ENCODE measurements around the gene SLC26A8. TPM values are rescaled to one million over a fixed set of nuclear protein-coding genes. Genes with fewer than 3 reads are reported as not detected.

Gene SLC26A8
- polyA plus RNA-seq (2012; ENCODE audit: missing spikeins), result not detected

DNA sequence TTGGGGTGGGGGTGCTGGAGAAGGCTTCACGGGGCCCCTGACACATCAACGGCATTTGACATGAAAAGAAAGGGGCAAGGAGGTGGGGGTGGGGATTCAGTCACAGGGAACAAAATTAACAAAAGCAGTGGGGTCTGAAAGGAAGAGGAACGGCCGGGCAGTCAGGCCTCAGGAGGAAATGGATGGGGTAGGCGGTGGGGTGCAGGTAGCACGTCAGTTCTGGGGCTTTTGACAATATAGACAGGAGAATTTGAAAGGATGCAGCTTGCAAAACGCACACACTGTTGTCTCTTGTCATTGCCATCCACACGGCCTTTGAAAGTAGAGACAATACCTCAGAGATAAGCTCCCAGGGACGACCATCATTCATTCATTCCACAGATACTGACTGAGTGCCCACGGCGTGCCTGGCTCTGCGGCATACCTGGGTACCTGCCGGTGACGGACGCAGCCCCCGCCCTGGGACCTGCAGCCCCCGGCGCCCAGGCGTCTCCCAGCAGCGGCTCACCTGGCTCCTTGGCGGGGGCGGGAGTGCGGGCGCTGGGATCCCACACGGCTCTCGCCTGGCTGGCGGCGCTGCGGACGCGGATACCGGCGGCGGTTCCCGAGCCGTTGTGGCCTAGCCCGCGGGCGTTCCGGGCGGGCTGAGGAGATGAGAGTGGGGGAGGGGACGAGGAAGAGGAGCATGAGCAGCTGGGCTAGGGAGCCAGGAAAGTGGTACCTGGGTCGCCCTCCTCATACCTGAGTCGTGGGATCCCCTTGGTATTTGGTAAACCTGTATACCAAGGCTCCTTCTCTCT lies at the start of gene SLC26A8:
TSS of gene SLC26A8 (minus strand) at position 646 of the 800 bp plus-strand sequence. CDS start 4,934 bp downstream, outside the sequence.
- no peak for TF ChIP-seq POLR2A (IDR thresholded peaks at IDR 0.05; ENCODE audit: low read depth, low read length)
- TF ChIP-seq POLR2AphosphoS5 (IDR thresholded peaks at IDR 0.05; ENCODE audit: low read depth, low read length), result no peak
- TF ChIP-seq TAF1 (IDR thresholded peaks at IDR 0.05; ENCODE audit: borderline replicate concordance, low read depth, low read length), result no peak
- no peak for FAIRE-seq
- no peak for DNase-seq (ENCODE audit: insufficient read length)

GRCh38 chr6:36073587-36073986 lies 49.1 kb upstream of the SLC26A8 start:
- FAIRE-seq, result no peak
- TF ChIP-seq POLR2A (IDR thresholded peaks at IDR 0.05; ENCODE audit: low read depth, low read length) (no peak), POLR2AphosphoS5 (IDR thresholded peaks at IDR 0.05; ENCODE audit: low read depth, low read length) (no peak), TAF1 (IDR thresholded peaks at IDR 0.05; ENCODE audit: borderline replicate concordance, low read depth, low read length) (no peak)
- no peak for DNase-seq (ENCODE audit: insufficient read length)

DNA sequence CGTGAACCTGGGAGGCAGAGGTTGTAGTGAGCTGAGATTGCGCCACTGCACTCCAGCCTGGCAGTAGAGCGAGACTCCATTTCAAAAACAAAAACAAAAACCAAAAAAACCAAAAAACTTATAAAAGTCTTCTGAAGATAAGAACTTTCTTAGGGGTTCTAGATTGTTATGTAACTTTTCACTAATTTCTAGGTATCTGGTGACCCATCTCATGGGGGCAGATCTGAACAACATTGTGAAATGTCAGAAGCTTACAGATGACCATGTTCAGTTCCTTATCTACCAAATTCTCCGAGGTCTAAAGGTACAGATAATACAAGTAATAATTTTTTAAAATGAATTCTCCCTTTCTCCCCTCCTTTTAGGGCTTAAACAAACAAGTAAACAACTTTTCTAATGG lies 48.2 kb upstream of the SLC26A8 start:
- FAIRE-seq (no peak), DNase-seq (ENCODE audit: insufficient read length) (no peak)
- TF ChIP-seq TAF1 (IDR thresholded peaks at IDR 0.05; ENCODE audit: borderline replicate concordance, low read depth, low read length) (no peak), POLR2A (IDR thresholded peaks at IDR 0.05; ENCODE audit: low read depth, low read length) (no peak), POLR2AphosphoS5 (IDR thresholded peaks at IDR 0.05; ENCODE audit: low read depth, low read length) (no peak)

DNA sequence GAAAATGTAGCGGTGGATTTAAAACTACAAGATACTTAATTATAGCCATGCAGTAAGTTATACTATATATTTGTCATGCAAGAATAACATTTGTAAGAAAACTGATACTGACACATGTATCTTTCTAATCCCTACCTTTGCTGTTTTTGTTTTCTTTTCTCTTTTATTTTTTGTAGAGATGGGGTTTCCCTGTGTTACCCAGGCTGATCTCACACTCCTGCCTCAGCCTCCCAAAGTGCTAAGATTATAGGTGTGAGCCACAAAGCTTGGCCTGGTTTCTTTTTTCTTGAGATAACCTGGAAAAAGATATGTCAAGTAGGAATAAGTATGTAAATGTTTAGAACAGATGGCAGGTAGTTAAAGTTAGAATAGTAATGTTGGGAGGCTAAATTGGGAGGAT lies 47.3 kb upstream of the SLC26A8 start:
- DNase-seq (ENCODE audit: insufficient read length), result no peak
- no peak for FAIRE-seq
- TF ChIP-seq TAF1 (IDR thresholded peaks at IDR 0.05; ENCODE audit: borderline replicate concordance, low read depth, low read length) (no peak), POLR2A (IDR thresholded peaks at IDR 0.05; ENCODE audit: low read depth, low read length) (no peak), POLR2AphosphoS5 (IDR thresholded peaks at IDR 0.05; ENCODE audit: low read depth, low read length) (no peak)

DNA sequence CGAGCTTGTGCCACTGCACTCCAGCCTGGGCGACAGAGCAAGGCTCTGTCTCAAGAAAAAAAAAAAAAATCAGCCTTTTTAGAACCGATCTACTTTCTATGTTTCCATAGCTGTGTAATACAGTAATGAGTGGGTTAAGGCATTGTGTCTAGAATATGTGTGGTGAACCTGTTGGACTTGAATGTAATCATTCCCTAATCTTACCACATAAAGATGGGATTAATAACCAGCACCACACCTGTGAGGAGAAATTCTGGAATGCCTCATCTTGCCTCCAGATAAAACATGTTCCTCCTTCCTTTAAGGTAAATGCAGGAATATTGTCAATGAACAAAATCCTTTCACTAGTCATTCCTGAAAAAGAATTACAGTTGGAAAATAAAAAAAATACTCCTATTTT lies 46.8 kb upstream of the SLC26A8 start:
- FAIRE-seq (no peak), DNase-seq (ENCODE audit: insufficient read length) (no peak)
- TF ChIP-seq POLR2A (IDR thresholded peaks at IDR 0.05; ENCODE audit: low read depth, low read length), result no peak
- TF ChIP-seq TAF1 (IDR thresholded peaks at IDR 0.05; ENCODE audit: borderline replicate concordance, low read depth, low read length), result no peak
- no peak for TF ChIP-seq POLR2AphosphoS5 (IDR thresholded peaks at IDR 0.05; ENCODE audit: low read depth, low read length)

DNA sequence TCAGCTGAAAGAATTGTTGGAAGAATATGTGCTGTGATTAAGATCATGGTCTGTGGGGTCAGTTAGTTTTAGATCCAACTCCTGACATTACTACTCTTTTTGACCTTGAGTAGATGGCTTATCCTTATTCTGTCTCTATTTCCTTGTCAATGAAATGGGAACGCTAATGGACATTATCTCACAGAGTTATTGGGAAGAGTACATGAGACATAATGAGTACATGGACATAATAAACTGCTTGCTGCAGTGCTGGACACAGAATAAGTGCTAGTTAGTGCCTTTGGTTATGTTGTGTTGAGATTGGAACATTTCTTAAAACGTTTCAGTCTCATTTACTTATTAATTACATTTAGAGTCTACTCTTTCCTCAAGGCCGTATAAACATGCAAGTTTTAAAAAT lies 45.8 kb upstream of the SLC26A8 start:
- no peak for TF ChIP-seq POLR2A (IDR thresholded peaks at IDR 0.05; ENCODE audit: low read depth, low read length)
- TF ChIP-seq TAF1 (IDR thresholded peaks at IDR 0.05; ENCODE audit: borderline replicate concordance, low read depth, low read length), result no peak
- no peak for TF ChIP-seq POLR2AphosphoS5 (IDR thresholded peaks at IDR 0.05; ENCODE audit: low read depth, low read length)
- FAIRE-seq (no peak), DNase-seq (ENCODE audit: insufficient read length) (no peak)

GRCh38 chr6:36069573-36069972 lies 45.1 kb upstream of the SLC26A8 start:
- TF ChIP-seq TAF1 (IDR thresholded peaks at IDR 0.05; ENCODE audit: borderline replicate concordance, low read depth, low read length) (no peak), POLR2AphosphoS5 (IDR thresholded peaks at IDR 0.05; ENCODE audit: low read depth, low read length) (no peak), POLR2A (IDR thresholded peaks at IDR 0.05; ENCODE audit: low read depth, low read length) (no peak)
- DNase-seq (ENCODE audit: insufficient read length), result no peak
- no peak for FAIRE-seq

DNA sequence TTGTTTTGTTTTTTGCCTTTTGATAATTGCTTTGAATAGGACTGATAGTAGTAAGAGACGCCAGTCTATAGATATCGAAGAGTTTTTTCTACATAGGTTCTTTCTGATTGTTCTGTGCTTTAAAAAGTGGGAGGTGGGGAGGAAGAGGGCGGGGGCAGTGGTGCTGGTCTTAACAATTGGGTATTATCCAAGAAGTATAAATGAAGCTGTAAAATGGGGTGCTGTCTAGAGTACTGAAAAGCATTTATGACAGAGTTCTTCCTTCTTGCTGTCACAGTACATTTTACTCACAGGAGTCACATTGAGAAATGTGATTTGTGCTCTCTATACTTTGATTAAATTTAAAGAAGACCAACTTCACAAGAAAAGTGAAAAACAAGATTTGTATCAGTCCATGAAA lies 44.1 kb upstream of the SLC26A8 start:
- DNase-seq (ENCODE audit: insufficient read length), result no peak
- FAIRE-seq, result no peak
- TF ChIP-seq POLR2AphosphoS5 (IDR thresholded peaks at IDR 0.05; ENCODE audit: low read depth, low read length) (no peak), TAF1 (IDR thresholded peaks at IDR 0.05; ENCODE audit: borderline replicate concordance, low read depth, low read length) (no peak), POLR2A (IDR thresholded peaks at IDR 0.05; ENCODE audit: low read depth, low read length) (no peak)

GRCh38 chr6:36068012-36068392 lies 43.6 kb upstream of the SLC26A8 start:
- TF ChIP-seq TAF1 (IDR thresholded peaks at IDR 0.05; ENCODE audit: borderline replicate concordance, low read depth, low read length) (no peak), POLR2AphosphoS5 (IDR thresholded peaks at IDR 0.05; ENCODE audit: low read depth, low read length) (no peak), POLR2A (IDR thresholded peaks at IDR 0.05; ENCODE audit: low read depth, low read length) (no peak)
- FAIRE-seq, result no peak
- DNase-seq (ENCODE audit: insufficient read length), result no peak

DNA sequence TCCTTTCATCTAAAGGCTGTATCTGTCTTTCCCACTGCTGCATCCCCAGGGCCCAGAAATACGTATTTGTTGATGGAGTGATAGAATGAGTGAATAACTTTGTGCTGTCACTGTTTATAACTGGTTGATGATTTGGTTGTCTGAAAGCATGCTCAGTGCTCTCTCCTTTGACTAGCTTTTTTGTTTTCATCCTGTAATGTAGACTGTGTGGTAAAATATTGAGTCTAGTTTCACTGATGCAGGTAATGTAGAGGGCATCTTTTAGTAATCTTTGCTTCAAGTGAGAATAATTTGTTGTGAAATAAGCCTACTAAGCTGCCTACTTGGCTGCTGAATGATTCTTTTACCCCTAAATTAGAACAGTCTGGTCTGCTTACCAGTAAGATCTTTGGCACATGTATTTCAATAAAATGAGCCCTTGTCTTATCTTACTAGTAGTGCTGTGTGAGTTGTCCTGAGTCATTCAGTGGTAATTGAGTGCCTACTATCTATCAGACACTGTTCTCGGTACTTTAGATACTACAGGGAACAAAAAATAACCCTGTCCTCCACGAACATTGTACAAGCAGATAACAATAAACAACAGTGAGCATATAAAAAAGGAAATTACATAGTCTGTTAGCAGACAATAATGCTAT lies 43.1 kb upstream of the SLC26A8 start:
- DNase-seq (ENCODE audit: insufficient read length), result no peak
- no peak for TF ChIP-seq POLR2A (IDR thresholded peaks at IDR 0.05; ENCODE audit: low read depth, low read length)
- no peak for TF ChIP-seq POLR2AphosphoS5 (IDR thresholded peaks at IDR 0.05; ENCODE audit: low read depth, low read length)
- TF ChIP-seq TAF1 (IDR thresholded peaks at IDR 0.05; ENCODE audit: borderline replicate concordance, low read depth, low read length), result no peak
- no peak for FAIRE-seq

GRCh38 chr6:36066817-36067216 lies 42.4 kb upstream of the SLC26A8 start:
- DNase-seq (ENCODE audit: insufficient read length), result no peak
- TF ChIP-seq POLR2A (IDR thresholded peaks at IDR 0.05; ENCODE audit: low read depth, low read length) (no peak), TAF1 (IDR thresholded peaks at IDR 0.05; ENCODE audit: borderline replicate concordance, low read depth, low read length) (no peak), POLR2AphosphoS5 (IDR thresholded peaks at IDR 0.05; ENCODE audit: low read depth, low read length) (no peak)

DNA sequence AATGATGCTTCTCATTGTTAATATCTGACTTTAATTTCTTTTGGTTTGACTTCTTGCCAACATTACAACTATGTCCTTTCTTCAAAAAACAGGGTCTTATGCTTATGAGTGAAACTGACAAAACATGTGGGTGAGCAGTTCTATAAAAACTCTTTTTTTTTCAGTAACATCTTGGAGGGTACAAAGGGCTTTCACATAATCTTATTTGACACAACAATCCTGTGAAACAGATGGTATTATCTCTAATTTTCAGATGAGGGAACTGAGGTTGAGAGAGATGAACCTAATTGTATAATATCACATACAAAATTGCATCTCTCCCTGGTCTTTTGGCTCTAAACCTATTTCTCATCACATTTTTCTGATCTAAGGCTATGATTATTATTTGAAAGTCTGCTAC lies 41.5 kb upstream of the SLC26A8 start:
- no peak for DNase-seq (ENCODE audit: insufficient read length)
- FAIRE-seq, result no peak
- TF ChIP-seq TAF1 (IDR thresholded peaks at IDR 0.05; ENCODE audit: borderline replicate concordance, low read depth, low read length) (no peak), POLR2A (IDR thresholded peaks at IDR 0.05; ENCODE audit: low read depth, low read length) (no peak), POLR2AphosphoS5 (IDR thresholded peaks at IDR 0.05; ENCODE audit: low read depth, low read length) (no peak)

More at GRCh38 chr6:36066817-36067216, 42.4 kb upstream of the SLC26A8 start:
- FAIRE-seq, result no peak
